ES-I3 (cell line): ENCODE data around the gene DCDC1.

Experiments
- H3K36me3 ChIP-seq: 2 replicates; pipeline ENCODE4 v1.6.1; 2013; ENCODE audit warnings: mild to moderate bottlenecking, low read length, control low read depth, moderate library complexity; ENCODE audit not compliant: insufficient read depth
- H3K4me1 ChIP-seq: 2 replicates; pipeline ENCODE4 v1.6.1; 2013; ENCODE audit warnings: mild to moderate bottlenecking, control low read depth, low read length; ENCODE audit not compliant: insufficient read depth
- H3K9ac ChIP-seq: 2 replicates; pipeline ENCODE4 v1.6.1; 2013; ENCODE audit warnings: low read depth, mild to moderate bottlenecking, low read length, moderate library complexity
- H3K9me3 ChIP-seq: 2 replicates; pipeline ENCODE4 v1.6.1; 2013; ENCODE audit warnings: mild to moderate bottlenecking, low read length, moderate library complexity; ENCODE audit not compliant: control insufficient read depth, insufficient read depth

The DCDC1 gene, protein sequence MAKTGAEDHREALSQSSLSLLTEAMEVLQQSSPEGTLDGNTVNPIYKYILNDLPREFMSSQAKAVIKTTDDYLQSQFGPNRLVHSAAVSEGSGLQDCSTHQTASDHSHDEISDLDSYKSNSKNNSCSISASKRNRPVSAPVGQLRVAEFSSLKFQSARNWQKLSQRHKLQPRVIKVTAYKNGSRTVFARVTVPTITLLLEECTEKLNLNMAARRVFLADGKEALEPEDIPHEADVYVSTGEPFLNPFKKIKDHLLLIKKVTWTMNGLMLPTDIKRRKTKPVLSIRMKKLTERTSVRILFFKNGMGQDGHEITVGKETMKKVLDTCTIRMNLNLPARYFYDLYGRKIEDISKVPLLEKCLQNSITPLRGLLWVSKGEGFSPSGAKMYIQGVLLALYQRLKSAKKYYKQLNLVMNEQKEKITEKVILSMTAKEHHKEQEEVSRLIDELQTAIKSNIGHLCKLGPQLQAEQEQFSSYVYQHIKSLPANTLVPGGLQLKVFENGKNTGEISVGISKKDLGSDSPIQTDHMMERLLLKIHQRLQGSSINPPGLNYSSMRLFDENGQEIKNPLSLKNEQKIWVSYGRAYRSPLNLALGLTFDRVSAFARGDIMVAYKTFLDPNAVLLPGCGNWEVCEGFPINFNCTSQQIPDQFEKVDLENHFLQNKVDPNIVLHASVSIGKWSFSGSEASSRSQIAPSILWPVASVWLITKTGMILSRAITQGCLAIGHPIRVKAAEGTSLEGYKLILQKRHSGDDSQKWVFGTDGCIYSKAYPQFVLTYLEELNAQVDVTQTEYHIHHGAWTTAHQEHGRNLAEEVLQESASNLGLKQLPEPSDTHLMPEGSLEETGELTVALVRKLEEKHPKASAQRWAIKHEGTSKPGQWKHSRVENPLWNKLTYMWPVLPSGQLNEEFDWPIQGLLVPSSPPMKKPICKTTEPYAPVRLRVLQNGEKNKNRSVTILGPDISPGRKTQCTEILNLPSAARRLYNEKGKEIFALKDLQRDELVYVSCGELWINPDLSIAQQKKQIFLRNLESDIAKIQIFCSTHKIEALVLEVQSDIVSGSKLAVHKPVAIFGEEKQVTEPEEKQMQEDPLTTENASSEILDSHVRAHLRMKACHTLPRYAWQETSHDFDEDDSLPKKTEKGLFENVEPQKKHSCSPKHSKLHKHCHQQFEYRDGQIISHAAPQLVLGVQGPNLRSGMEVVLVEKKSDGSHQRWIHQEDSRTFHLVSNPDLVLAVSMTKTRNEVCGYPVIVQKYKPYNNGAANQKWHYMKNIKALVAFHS (N-terminal part only)

DNA sequence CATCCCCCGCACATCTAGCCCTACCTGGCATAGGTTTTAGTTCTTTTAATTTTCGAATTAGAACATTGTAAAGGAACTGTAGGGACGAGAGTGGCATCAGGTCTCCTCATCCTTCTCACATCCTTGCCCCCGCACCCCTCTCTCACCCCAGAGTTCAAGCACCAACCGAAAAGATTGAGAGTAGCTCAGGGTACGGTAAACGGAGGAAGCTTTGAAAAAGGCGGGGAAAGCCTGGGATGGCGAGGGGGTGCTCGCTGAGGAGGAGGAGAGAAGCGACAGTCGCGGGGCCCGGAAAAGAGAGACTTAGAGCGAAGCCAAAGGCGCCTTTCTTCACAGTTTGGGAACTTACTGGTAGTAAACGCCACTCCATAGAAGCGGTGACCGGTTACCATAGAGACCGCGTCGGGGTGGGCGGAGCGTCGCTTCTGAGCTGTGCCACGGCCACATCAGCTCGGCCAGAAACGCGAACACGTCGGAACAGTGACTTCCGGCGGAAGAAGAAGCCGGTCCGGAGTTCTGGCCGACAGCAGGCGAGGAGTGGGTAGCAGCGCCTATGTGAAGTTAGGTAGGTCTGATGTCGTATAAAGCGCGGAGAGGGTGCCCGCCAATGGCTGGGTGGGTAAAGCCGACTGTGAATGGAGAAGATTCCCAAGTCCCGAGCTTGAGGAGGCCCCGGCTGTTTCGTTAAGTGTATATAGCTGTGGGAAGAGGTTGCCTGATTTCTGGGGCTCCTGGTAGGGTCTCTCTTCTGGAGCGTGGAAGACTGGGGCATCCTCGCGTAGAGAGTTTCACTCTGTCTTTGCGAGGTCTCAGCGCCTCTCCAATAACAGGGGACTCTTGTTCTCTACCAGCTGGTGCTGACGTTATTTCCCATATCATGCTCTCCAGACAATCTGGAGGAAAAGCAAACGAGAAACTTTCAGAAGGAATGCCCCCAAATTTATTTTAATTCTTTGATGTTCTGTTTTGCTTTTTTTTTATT, at the start of gene DCDC1, which contains the start of gene DNAJC24:
DCDC1 (minus strand) TSS at position 392 of the 982 bp plus-strand sequence. CDS start 41,459 bp downstream, outside the sequence.
DNAJC24 (plus strand) TSS at position 513 of the 982 bp plus-strand sequence. CDS start 889 bp downstream, outside the sequence.
- Histone ChIP-seq H3K9me3 (no peaks in the 10 kb centered on the region), H3K36me3 (no peaks in the 10 kb centered on the region), H3K4me1 (no peaks in the 10 kb centered on the region; the same call in 1 of the 2 replicates), H3K9ac (peak within 1 kb of the TSS; percentile 88)

DNA sequence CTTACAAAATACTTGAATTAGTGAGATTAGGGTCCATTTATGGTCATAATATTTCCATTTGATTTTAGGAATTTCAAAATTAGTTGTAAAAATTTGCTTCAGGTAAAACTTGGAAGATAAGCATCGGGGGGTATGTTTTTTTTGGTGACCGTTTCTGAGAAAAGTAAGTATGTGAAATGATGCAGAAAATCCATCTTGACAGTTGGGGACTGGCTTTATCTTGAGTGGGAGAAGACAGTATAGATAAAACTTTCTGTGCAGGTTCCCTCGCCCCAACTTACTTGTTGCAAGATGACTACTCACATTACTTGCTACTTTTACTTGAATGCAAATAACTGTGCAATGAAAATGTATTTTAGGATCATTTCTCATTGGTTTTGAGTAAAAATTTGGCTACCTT, 49.6 kb upstream of the DCDC1 start:
- Histone ChIP-seq H3K9ac (no peak overlapping the region), H3K9me3 (no peaks in the 10 kb centered on the region), H3K4me1 (peaks cover 16% of the 10 kb centered on the region; the same call in 1 of the 2 replicates), H3K36me3 (no peaks in the 10 kb centered on the region)

DNA sequence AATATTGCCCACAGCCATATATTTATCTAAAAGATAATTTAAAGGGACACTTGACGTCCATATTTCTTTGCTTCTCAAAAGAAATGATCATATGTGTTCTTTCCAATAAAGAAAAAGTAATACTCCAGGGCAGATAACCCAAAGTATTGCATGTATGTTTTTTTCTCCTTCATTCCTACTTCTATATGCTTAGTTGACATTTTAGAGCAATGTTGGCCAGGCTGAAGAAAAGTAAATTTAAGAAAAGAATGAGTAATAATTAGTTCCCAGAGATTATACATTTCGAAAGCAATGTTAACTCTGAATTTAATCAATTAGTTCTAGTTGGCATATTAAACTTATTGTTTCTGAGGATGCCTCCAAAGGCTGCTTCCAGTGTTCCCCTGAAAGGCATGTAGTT, 48.3 kb upstream of the DCDC1 start:
- Histone ChIP-seq H3K9me3 (no peaks in the 10 kb centered on the region), H3K9ac (no peak overlapping the region), H3K36me3 (no peaks in the 10 kb centered on the region), H3K4me1 (peaks cover 16% of the 10 kb centered on the region; the same call in 1 of the 2 replicates)

DNA sequence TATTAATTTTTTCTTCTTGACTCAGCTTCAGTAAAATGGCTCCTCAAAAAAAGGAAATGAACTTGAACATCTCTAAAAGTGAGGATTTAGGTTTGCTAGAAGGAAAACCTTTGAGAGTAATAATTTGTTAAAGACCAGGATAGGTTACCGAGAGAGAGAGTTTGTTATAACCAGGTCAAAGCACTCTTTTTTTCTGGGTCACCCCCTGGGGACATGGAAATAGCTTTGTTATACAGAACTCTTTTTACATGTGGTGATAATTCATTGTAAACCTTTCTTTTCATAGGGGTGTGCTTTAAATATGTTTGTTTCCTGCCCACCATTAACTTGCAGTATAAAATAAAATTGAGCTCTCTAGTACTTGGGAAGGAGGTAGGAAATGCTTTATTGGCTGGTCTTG, 47.8 kb upstream of the DCDC1 start:
- Histone ChIP-seq H3K36me3 (no peaks in the 10 kb centered on the region), H3K9ac (no peak overlapping the region), H3K4me1 (peaks cover 16% of the 10 kb centered on the region; the same call in 1 of the 2 replicates), H3K9me3 (no peaks in the 10 kb centered on the region)

DNA sequence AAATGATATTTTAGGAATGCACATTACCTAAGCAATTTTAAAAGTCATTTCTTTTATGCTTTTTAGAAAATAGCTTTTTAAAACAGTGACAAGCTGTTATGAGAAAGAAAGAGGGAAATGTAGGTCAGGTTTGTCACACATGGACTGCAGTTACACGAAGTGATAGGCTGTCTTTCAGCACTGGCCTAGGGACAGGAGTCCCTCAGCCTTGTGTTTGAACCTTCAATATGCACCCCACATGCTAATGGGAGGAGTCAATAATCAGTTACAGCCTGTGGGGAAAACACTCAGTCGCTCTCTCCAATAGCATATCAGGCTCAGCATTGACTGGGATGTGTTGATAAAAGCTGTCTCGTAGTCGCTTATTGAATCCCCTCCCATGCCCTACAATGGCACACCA, 45.9 kb upstream of the DCDC1 start:
- Histone ChIP-seq H3K9ac (no peak overlapping the region), H3K4me1 (peaks cover 10% of the 10 kb centered on the region; the same call in 1 of the 2 replicates), H3K9me3 (no peaks in the 10 kb centered on the region), H3K36me3 (no peaks in the 10 kb centered on the region)

DNA sequence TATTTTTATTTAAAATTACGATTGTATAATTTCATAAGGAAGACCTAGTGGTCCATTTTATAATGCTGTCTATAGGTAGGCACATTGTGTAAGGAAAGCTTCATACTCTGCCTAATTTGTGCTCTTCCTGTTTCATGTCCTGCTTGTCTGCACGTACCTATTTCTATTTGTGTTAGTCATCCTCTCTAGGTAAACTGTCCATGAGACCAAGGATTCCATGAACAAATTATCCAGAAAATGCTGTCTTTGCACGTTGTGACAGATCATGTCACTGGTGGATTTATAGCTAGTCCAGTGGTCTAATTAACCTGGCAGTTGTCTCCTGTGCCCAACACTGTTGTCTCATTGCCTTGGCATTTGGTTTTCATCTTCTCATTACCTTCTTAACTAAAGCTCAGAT, 44.8 kb upstream of the DCDC1 start:
- no peaks in the 10 kb centered on the region for H3K9me3 ChIP-seq
- H3K9ac ChIP-seq: no peak overlapping the region
- peaks cover 5% of the 10 kb centered on the region; the same call in 1 of the 2 replicates for H3K4me1 ChIP-seq
- no peaks in the 10 kb centered on the region for H3K36me3 ChIP-seq

DNA sequence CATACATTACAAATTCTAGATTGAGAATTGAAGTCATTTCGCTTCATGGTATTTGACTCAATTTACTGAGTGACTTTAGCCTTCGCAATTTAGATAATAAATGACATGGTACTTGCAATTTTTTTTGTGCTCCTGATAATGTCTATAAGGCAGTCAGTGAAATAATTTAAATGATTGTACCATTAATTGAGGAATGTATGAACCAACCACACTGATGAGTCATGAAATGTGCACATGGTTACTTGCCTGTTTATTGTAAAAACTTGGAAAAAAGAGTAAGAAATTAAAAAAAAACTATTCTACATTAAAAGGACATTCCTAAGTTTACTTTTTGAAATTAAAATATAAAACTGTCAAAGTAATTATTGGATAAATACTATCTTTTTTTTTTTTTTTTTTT, 43.4 kb upstream of the DCDC1 start:
- Histone ChIP-seq H3K9ac (no peak overlapping the region), H3K36me3 (no peaks in the 10 kb centered on the region), H3K9me3 (no peaks in the 10 kb centered on the region), H3K4me1 (peaks cover 5% of the 10 kb centered on the region; the same call in 1 of the 2 replicates)

DNA sequence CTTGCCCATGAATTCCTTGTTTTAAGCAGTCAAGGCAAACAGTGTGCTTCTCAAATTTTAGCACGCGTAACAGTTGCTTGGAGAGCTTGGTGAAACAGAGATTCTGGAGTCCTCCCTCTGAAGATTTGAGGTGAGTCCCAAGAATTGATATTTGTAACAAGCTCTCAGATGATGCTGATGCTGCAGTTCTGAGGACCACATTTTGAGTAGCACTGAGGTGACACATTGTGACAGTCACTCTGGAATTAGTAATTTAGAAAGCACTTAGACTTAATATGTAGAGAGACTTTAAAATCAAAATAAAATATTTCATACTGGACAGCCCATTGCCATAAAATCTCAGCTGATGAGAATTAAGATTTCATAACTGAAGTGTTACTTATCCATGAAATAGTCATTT, 38.7 kb upstream of the DCDC1 start:
- Histone ChIP-seq H3K9ac (no peak overlapping the region), H3K4me1 (no peaks in the 10 kb centered on the region), H3K9me3 (no peaks in the 10 kb centered on the region), H3K36me3 (no peaks in the 10 kb centered on the region)

DNA sequence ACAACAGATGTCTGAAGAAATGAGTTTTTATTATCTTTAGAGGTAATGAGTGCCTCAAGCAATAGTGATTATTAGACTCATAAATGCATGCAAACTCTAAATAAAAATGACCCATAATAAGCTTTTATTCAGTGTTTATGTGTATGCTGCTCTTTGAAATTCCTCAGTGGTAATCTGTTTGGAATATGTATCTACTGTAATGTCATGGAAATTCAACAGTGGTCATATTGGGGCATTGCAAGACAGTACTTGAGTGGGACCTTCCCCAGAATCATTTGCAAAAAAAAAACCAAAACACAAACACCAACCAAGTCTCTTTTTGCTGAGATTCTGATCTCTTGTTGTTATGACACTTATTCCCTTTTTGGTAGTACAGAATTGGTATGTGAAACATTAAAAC, 35.1 kb upstream of the DCDC1 start:
- no peaks in the 10 kb centered on the region for H3K9me3 ChIP-seq
- H3K4me1 ChIP-seq: no peaks in the 10 kb centered on the region
- H3K36me3 ChIP-seq: no peaks in the 10 kb centered on the region
- no peak overlapping the region for H3K9ac ChIP-seq

DNA sequence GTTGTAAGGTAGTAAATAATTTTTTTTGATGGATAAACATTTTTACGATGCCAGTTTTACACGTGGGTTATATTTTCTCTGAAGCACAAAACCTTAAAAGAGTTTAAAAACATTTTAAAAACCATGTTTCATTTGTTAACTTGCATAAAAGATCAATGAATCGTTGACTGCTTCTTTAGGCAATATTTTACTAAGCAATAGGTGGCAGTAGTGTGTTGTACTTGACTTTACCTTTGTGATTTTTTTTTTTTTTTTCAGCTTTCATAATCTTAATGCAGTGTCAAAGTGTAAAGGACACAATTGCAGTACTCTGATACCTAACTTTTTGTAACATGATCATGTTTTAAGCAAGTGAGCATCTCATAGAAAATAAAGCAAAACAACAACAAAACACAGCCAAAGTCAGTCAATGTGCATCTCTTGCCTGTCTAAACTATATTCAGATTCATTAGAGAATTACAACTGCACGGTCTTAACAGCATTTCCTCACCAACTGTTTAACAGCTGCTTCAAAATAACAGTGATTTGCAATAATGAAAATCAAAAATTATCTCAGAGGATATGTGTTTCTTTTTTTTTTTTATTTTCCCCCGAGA, 27.8 kb upstream of the DCDC1 start:
- H3K4me1 ChIP-seq: no peaks in the 10 kb centered on the region
- no peak overlapping the region for H3K9ac ChIP-seq
- no peaks in the 10 kb centered on the region; the same call in 1 of the 2 replicates for H3K36me3 ChIP-seq
- no peaks in the 10 kb centered on the region; the same call in 1 of the 2 replicates for H3K9me3 ChIP-seq

DNA sequence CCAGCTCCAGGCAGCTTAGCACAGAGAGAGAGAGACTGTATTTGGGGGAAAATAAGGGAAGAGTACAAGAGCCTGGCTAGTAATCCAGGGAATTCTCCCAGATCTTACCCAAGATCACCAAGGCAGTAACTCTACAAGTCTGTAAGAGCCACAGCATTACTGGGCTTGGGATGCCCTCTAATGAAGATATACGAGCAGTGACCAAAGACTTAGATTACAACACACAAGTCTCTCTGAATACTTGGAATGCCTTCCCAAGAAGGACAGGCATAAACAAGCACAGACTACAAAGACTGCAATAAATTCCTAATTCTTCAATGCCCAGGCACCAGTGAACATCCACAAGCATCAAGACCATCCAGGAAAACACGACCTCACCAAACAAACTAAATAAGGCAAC, 17.8 kb upstream of the DCDC1 start:
- Histone ChIP-seq H3K36me3 (0 out of 2 replicates have a peak, but pooled peaks cover 3% of the 10 kb centered on the region), H3K4me1 (peaks cover 6% of the 10 kb centered on the region), H3K9ac (no peak overlapping the region), H3K9me3 (no peaks in the 10 kb centered on the region)

DNA sequence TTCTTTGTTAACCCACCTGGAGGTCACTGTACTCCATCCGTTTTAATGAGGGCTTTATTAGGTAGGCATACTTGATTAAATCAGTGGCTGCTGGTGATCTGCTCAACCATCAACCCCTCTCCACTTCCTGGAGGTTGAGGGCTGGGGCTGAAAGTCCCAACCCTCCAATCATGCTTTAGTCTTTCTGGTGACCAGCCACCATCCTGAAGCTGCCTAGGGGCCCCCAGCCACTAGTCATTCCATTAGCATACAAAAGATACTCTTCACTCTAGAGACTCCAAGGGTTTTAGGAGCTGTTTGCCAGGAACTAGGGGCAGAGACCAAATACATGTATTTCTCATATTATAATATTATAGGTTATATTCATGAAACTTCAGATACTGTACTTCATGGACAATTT, 13.6 kb upstream of the DCDC1 start:
- H3K4me1 ChIP-seq: peaks cover 6% of the 10 kb centered on the region
- H3K9ac ChIP-seq: no peak overlapping the region

DNA sequence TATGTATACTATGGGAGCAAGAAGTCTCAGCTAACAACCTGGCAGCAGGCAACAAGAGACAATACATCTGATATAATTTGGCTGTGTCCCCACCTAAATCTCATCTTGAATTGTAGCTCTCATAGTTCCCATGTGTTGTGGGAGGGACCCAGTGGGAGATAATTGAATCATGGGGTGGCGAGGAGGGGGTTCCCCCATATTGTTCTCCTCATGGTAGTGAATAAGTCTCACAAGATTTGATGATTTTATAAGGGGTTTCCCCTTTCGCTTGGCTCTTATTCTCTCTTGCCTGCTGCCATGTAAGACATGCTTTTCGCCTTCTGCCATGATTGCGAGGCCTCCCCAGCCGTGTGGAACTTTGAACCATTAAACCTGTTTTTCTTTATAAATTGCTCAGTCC, 6.3 kb upstream of the DCDC1 start:
- H3K9ac ChIP-seq: no peak overlapping the region
- no peaks in the 10 kb centered on the region for H3K4me1 ChIP-seq
- no peaks in the 10 kb centered on the region for H3K36me3 ChIP-seq
- H3K9me3 ChIP-seq: no peaks in the 10 kb centered on the region

More for the DNA sequence above, 13.6 kb upstream of the DCDC1 start:
- Histone ChIP-seq H3K36me3 (0 out of 2 replicates have a peak, but pooled peaks cover 3% of the 10 kb centered on the region), H3K9me3 (no peaks in the 10 kb centered on the region)
